Lung (tissue), 12 donors: ENCODE data around the gene SERINC4. TPM values are rescaled to one million over a fixed set of nuclear protein-coding genes. Genes with fewer than 3 reads are reported as not detected.

Experiments used
- ATAC-seq: fragments of 200-7000 bp; cut with Tn5 transposase; one replicate; pipeline ENCODE4 v1.9.1; 2020; ENCODE audit warnings: moderate number of reproducible peaks; ENCODE audit not compliant: insufficient read depth, low FRiP score
- DNase-seq, 3 donors: peaks; one replicate each; pipeline ENCODE4 v3.0.0-alpha.2; 2013 to 2017
- H3K27ac ChIP-seq, 2 donors: one replicate each; pipeline ENCODE4 v1.5.1; 2013; ENCODE audit warnings: mild to moderate bottlenecking in 2 of 2, moderate library complexity in 2 of 2, control low read depth in 1 of 2, inconsistent platforms in 1 of 2, low read depth in 1 of 2, low read length in 1 of 2
- H3K27me3 ChIP-seq, 3 donors: one replicate each; pipeline ENCODE4 v1.5.1; 2013; ENCODE audit warnings: low read length in 2 of 3; ENCODE audit not compliant: control insufficient read depth in 3 of 3, insufficient read depth in 3 of 3
- H3K36me3 ChIP-seq, 4 donors: one replicate each; pipeline ENCODE4 v1.5.1; 2013; ENCODE audit warnings: low read length in 4 of 4, mild to moderate bottlenecking in 1 of 4, moderate library complexity in 1 of 4; ENCODE audit not compliant: control insufficient read depth in 4 of 4, insufficient read depth in 4 of 4
- H3K4me1 ChIP-seq, 5 donors: one replicate each; pipeline ENCODE4 v1.5.1; 2013; ENCODE audit warnings: low read length in 5 of 5, mild to moderate bottlenecking in 2 of 5, moderate library complexity in 1 of 5; ENCODE audit not compliant: control insufficient read depth in 5 of 5, insufficient read depth in 5 of 5
- H3K4me3 ChIP-seq: one replicate; pipeline ENCODE4 v1.5.1; 2013; ENCODE audit warnings: mild to moderate bottlenecking, control low read depth, moderate library complexity
- H3K9ac ChIP-seq, 2 donors: one replicate each; pipeline ENCODE4 v1.5.1; 2013; ENCODE audit warnings: low read length in 2 of 2, control low read depth in 1 of 2; ENCODE audit not compliant: insufficient read depth in 1 of 2
- H3K9me3 ChIP-seq, 4 donors: one replicate each; pipeline ENCODE4 v1.5.1; 2013; ENCODE audit warnings: low read length in 3 of 4, mild to moderate bottlenecking in 1 of 4, moderate library complexity in 1 of 4; ENCODE audit not compliant: control insufficient read depth in 4 of 4, insufficient read depth in 3 of 4
- WGBS, 2 donors: extraction: QIAGEN DNeasy Blood & Tissue Kit; methylation state at CpG; one replicate each; pipeline ENCODE4 v1.1.7; 2013; 5-methylcytosine and 5-hydroxymethylcytosine counted together
- polyA plus RNA-seq, 2 donors: library from polyadenylated mRNA; stranded (reverse); fragments of 200-250 nt; gene quantifications; one replicate each; pipeline ENCODE4 v1.2.1, GENCODE V29; 2013
- total RNA-seq, 2 donors: library from RNA; depleted of rRNA in 1 of 2; stranded (reverse); fragments of >200 nt in 1 of 2; gene quantifications; one replicate each; pipeline ENCODE4 v1.2.1, GENCODE V29; 2014 to 2021
- TF ChIP-seq, protein P1 (sequence below): IDR thresholded peaks from 2 replicates; pipeline ENCODE4 v1.5.1; 2012; ENCODE audit warnings: mild to moderate bottlenecking; ENCODE audit errors: control extremely low read depth, extremely low read depth
- donor health status: control.
- donor health status: control.
- donor health status: Bipolar disorder and iron deficiency.
- donor health status: healthy.
- donor health status: DM: yes; HTN: yes; CAD: no.

SERINC4 gene
- total and polyA plus RNA-seq, 4 donors, result 0.18 to 0.46 (median 0.24) TPM; not detected in 1

- Histone ChIP-seq H3K27ac (no peak overlapping the region), H3K27me3 (no peaks in the 10 kb centered on the region), H3K9me3 (no peaks in the 10 kb centered on the region), H3K9ac (no peak overlapping the region), H3K36me3 (peaks cover 0 to 1% (median 0%) of the 10 kb centered on the region in 4 donors), H3K4me3 (no peak overlapping the region), H3K4me1 (peaks cover 0 to 12% (median 4%) of the 10 kb centered on the region in 5 donors)
- no peak for ATAC-seq
- no peak for DNase-seq
- TF ChIP-seq, protein P1, sequence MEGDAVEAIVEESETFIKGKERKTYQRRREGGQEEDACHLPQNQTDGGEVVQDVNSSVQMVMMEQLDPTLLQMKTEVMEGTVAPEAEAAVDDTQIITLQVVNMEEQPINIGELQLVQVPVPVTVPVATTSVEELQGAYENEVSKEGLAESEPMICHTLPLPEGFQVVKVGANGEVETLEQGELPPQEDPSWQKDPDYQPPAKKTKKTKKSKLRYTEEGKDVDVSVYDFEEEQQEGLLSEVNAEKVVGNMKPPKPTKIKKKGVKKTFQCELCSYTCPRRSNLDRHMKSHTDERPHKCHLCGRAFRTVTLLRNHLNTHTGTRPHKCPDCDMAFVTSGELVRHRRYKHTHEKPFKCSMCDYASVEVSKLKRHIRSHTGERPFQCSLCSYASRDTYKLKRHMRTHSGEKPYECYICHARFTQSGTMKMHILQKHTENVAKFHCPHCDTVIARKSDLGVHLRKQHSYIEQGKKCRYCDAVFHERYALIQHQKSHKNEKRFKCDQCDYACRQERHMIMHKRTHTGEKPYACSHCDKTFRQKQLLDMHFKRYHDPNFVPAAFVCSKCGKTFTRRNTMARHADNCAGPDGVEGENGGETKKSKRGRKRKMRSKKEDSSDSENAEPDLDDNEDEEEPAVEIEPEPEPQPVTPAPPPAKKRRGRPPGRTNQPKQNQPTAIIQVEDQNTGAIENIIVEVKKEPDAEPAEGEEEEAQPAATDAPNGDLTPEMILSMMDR, result no peak
- 78 to 81% methylated on average over 1 of the region's 1 CpG for WGBS, 2 donors
Measured at GRCh38 chr15:43779016-43779415, 21.0 kb downstream of the SERINC4 start.

- TF ChIP-seq, protein P1, result peak; percentile 71
- Histone ChIP-seq H3K27ac (peak overlapping the region; percentile 70 to 77), H3K36me3 (peaks cover 5 to 10% (median 7%) of the 10 kb centered on the region in 4 donors), H3K9me3 (no peaks in the 10 kb centered on the region), H3K27me3 (no peaks in the 10 kb centered on the region), H3K4me3 (peak overlapping the region; percentile 16), H3K9ac (peak overlapping the region; percentile 68 to 73), H3K4me1 (peaks cover 0 to 12% (median 4%) of the 10 kb centered on the region in 5 donors)
- ATAC-seq (peak; percentile 79), DNase-seq (peak in 2 of 3 donors; percentile 76 to 78)
- WGBS, 2 donors, result 2% methylated on average over 30 to 31 of the region's 31 CpGs
Measured at GRCh38 chr15:43777267-43777914, 22.6 kb downstream of the SERINC4 start.

DNA sequence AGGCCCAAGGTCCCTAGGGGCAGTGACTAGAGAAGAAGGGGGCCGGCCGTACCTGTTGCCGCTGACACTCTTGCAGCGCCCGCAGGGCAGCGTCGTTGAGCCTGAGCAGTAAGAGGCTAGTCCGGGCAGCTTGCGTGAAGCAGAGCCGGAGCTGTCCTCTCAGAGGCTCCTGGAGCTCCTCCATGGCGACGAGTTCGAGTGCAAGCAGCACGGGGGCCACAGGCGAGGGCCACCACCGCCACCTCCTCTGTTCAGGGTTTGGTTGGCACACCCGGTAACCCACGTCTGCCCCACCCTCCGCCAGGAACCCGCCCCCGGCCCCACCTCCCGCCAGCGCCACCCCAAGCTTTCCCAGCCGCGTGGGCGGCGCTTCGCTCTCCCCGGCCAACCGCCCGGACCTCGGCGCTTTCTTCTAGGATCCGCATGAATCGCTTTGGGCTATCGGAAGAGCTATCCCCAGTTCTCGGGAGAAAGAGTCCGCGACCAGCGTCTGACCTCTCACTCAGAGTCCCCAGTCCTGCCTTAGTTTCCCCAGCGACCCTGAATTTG, 23.2 kb downstream of the SERINC4 start, which contains the start of gene ELL3:
Gene ELL3 (minus strand): TSS at position 249 of the 549 bp plus-strand sequence. CDS start 65 bp downstream, at position 184.
- Histone ChIP-seq H3K9me3 (no peaks in the 10 kb centered on the region), H3K27me3 (no peaks in the 10 kb centered on the region), H3K36me3 (peaks cover 6 to 14% (median 10%) of the 10 kb centered on the region in 4 donors), H3K4me1 (peaks cover 0 to 12% (median 4%) of the 10 kb centered on the region in 5 donors), H3K27ac (peak within 1 kb of the TSS; percentile 70 to 77), H3K4me3 (peak within 1 kb of the TSS; percentile 25), H3K9ac (peak within 1 kb of the TSS; percentile 68 to 73)
- DNase-seq (peak; percentile 65 to 79 (median 74)), ATAC-seq (peak; percentile 91)
- 2 to 3% methylated on average over 27 to 41 of the region's 41 CpGs for WGBS, 2 donors
- TF ChIP-seq, protein P1, result no peak
